CD4-positive, alpha-beta T cell treated with Interleukin-6 for 4 hours (primary cell): Measurements from ENCODE around the gene LRRTM2.
"Not testable (repeated sequence)": the region's sequence is repeated elsewhere in the genome, so short reads cannot be mapped to it uniquely, and the experiment has no call there.

Experiments used
- DNase-seq: peaks from one replicate; pipeline ENCODE4 v3.0.0-alpha.2; 2020; ENCODE audit warnings: mixed read lengths

Gene LRRTM2

DNA sequence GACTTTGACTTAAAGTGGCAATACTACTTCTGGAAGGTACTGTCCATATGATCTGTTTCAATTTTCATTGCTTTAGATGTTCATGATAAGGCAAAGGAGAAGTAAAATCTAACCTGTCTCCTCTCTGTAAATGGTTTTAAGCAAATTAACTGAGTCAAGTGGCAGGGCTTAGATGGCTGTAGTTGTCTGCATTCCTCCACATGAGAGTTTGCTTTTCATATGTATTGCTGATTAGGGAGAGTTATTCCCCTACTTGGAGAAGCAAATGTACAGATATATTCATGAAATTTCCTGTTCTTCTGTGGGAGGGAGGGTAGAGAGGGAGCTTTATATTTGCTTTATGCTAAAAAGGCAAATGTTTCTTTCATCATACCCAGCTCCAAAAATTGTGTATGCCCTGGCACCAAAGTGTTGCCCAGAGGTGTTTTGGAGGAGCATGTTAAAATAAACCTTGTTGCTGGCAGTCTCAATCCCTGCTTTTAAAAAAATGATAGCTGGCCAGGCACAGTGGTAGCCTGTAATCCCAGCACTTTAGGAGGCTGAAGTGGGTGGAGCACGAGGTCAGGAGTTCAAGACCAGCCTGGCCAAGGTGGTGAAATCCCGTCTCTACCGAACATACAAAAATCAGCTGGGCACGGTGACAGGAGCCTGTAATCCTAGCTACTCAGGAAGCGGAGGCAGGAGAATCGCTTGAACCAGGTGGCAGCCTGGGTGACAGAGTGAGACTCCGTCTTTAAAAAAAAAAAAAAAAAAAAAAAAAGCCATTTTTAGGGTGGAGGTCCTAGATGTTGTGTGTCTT, 3.5 kb upstream of the LRRTM2 start:
- DNase-seq: no peak

DNA sequence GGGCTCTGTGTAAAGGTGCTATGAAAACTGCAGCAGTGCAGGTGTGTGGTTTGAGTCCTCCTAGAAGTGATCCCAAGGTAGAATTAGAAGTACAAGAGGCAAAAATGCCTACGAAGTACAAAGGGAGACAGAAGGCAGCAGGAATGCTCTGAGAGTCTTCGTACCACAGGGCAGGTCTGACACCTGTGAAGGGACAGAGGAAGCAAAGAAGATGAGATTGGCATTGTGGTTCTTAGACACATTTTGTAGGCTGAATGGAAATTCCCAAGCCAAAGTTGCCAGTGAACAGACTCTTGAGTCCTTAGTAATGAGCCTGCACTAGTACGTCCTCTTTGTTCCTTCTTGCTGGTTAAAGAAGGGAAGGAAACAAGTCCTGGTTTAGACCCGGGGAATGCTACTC, 1.7 kb upstream of the LRRTM2 start:
- DNase-seq: no peak

DNA sequence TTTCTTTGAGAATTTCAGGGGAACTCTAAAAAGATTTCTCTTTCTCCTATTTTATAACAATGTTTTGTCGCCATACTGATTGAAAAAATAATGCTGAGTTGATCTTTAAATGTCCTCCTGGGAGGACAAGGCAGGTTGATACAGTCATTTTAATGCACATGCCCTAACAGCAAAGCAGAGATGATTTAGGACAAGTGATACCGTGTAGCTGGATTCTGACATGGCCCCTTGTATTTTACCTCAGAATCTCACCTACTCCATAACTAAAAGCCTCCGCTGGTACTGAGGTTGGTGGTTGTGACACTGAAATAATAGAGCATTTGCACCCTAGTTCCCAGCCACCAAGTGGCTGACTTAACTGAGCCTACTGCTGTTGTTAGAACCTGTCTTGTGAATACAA, 811 bp upstream of the LRRTM2 start:
- DNase-seq: no peak

DNA sequence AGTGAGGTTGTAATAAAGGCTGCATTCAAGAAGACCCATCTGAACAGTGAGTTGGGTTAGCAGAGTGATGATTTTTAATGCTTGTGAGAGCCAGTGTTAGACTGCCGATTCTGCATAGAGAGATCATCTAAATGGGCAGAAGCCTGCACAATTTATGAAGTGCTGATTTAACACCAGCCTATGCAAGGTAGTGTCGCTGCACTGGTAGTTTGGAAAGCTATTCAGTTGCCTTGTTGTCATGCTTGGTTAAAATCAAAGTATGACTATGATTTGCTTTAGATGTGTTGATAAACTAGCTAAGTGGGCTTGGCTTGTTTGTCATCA, 379 bp upstream of the LRRTM2 start:
- no peak for DNase-seq

DNA sequence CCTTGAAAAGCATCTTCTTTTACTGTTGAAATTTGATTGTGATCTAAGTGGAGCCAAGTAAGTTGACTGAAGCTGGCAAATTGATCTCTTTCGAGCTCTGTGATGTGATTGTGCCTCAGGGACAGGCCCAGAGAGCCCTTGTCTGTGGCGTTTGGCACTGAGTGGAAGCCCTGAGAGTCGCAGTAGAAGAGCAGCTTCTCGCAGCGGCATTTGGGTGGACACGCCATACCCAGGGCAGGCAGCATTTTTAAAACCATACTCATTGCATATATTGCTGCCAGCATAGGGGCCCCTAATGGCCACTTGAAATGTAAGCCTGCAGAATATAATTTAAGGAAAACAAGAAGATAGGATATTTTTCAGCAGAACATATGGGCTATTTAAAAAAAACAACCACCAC, 894 bp downstream of the LRRTM2 start:
- DNase-seq: no peak

DNA sequence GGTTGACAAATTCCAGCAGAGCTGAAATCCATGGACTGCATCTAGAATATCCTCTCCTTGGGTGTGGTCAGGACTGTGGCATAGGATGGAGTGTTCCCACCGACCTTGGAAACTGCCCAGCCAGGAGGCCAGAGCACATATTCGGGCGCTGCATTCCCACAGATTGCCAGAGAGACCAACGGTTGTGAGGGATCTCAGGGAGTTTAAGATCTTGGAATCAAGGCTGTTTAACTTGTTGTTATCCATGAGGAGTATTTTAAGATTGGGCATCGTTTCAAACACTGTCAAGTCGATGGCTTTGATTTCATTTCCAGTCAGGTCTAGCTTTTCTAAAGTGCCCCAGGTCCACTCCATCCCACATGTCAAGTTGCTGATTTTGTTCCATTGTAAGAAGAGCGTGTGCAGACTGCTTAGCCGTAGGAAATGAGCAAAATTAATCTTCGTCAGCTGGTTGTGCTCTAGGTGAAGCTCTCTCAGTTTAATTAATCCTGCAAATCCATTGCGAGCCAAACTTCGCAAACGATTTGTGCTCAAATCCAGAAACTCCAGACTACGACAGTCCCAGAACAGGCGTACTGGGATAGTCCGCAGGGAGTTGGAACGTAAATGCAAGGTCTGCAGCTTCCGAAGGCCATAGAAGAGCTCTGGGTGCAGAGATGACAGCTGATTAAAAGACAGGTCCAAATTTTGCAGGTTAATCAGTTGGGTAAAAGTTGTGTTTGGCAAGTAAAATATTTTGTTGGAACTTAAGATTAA, 1.5 kb downstream of the LRRTM2 start:
- DNase-seq: no peak

DNA sequence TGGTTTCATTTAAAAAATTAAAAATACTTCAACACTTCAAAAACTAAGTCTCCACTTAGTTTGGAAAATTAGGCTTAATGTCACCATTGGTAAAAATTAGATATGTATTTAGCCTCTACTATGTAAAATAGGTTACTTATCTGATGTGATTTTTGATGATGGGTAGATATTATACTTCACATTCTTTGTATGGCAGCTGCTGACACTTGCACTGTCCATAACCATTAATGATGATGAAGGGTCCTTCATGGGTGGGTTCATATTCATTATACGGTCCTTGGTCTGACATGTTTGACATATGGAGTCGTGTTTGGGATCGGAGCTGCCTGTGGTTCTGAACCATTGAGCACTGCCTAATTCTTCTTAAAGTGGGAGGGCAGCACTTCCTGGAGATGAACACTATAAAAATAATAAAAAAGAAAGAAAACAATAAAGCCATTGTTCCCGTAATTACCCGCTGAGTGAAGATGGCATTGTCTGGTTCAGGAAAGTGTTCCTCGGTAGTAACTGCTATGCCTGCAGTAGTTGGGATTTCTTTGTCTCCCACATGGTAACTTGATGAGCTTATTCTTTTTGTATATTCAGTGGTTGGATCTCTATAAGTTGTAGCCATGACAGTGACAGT, 2.2 kb downstream of the LRRTM2 start:
- DNase-seq: no peak

DNA sequence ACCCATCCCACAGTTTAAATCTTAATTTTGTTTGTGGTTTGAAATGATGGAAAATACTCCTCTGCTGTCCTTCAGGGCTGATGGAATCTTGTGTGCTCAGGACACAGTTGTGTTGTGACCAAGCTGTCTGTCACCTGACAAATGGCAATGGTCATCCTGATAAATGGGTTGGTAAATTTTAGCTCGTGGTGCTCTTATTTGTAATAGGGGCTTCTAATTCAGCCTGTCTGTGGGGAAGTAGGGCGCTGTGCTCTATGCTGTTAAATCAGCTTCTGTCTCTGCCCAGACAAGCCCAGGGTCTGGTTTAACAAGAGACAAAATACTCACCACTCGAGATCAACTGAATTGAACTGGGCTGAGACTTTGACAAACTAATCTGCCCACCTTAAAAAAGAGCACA, 4.5 kb downstream of the LRRTM2 start:
- DNase-seq: no peak

DNA sequence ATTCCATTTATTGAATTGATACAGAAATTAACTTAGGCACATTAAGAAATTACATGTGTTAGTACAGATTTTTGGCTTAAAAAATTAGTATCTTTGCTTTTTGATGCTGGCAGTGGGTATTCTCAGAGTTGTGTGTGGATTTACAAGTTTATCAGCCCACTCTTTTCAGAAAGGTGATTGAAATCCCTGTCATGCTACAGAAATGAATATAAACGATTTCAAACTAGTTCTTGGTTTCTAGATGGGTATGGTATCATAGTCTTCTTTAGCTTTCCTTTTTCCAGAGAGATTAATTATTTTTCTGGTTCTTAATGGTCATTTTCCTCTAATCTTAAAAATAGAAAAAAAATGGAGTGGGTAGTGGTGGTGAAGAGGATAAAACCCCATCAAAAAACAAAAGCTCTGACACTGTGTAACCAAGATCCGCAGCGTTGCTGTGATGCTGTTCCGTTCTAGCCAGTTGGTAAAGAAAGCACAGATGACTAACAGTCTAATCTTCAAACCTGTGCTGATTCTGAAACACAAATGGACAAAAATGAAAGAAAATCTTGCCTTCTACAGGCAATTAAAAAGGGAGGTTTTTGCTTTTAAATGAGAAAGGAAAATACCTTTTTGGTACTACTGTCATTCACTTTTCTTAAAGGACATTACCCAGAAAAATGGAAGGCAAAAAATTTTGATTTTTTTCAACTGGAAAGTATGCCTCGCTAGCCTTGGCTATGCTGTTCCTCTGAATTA, 5.2 kb downstream of the LRRTM2 start:
- no peak for DNase-seq

DNA sequence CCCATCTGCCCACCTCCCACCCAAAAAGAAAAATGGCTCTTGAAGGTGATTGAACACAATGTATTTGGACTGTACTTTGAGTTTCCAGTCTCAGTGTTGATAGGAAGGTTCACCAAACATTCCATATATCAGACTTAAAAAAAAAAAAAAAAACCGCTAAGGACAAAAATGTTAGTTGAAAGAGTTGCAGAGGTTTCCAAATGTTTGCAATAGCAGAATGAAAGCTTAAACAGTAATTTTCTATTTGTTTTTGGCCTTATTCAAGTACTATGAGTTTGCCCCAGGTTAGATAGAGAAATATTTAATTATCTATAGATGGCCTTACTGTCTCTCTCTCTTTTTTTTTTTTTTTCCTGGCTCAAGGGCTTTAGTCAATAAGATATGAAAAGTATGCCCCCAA, 6.1 kb downstream of the LRRTM2 start:
- DNase-seq: no peak

DNA sequence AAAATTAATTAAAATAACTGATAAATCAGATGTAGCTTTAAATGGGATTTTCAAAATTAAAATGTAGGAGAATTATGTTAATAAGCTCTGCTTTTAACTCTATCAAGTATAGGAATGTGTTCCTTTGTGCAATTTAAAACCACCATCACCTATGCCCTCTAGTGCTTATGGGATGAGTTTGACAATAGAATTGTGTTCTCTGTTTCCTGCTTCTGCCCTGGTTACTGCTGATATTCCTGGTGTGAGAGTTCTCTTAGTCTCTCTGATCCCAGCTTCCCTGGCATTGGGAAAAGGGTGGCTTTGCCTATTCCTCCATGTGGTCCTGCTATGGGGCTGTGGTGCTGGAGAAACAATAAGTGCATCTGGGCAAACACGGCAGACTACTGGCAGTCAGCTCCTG, 8.1 kb downstream of the LRRTM2 start:
- DNase-seq: no peak

DNA sequence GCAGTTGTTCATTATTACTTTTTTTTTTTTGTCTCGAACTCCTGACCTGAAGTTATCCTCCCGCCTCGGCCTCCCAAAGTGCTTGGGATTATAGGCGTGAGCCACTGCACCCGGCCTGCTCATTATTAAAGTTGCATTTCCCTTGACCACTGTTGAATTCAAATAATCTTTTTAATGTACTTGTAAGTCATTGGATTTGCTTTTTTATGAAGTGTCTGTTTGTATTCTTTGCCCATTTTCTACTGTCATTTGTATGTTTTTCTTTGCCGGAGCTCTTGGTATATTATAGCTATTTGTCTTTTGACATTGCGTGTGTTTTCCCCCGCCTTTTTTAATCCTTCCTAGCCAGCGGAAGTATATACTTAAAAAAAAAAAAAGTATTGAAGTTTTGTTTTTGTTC, 22.0 kb downstream of the LRRTM2 start:
- no peak for DNase-seq

DNA sequence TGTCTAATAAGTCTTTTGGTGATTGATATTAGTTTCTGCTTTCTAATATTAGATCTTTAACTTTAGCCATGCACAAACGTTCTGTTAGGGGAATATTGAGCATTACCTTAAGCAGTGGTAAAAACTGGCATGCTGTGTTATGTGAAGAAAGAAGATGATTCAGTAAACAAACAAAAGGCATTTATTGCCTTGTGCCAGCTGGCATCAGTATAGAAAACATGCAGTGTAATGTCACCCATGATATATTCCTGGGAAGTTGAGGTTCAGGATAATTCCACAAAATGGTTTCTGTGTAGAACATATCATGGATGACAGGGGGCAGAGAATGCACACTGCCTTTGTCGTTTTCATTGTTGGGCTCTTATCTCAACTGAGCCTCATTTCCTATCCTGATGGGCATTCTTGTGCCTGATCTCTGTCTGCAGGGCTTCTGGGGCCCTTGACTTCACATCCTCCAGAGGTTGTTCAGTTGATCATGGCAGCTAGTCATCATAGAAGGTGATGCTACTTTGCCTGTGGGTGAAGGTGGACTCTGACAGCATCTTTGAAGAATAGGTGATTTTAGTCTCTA, 24.2 kb downstream of the LRRTM2 start:
- DNase-seq: no peak

DNA sequence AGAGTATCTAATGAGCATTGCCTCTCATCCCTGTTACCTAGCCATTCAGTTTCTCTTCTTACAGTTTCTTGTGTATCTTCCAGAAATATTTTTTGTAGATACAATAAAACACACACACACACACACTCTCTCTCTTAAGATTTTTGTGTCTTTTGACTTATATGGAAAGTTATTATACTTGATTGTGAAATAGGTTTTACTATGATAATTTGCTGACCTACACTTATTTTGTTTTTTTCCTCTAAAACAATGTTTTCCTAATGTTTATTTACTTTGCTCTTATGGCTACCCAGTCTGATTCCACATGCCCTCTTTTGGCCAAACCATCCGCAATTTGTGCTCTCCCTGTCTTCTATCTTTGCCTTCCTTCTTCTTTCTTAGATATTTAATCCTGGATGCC, 25.3 kb downstream of the LRRTM2 start:
- no peak for DNase-seq

DNA sequence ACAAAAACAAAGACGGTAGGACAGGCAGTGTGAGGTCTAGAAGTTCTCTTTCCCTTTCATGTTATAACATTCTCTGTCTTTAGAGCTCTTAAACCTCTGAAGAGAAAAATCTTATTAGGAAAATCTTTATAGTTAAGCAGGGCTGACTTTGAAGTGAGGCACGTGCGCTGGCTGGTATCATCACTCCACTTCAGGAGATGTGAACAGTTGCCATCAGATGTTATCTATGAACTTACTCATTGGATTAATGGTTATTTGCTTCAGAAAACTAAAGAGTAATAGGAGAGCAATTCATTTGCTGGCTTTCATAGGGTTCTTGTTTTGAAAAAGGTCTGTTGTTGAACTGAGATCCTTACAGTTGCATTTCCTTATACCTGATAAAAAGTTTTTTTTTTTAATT, 25.7 kb downstream of the LRRTM2 start:
- DNase-seq: no peak

DNA sequence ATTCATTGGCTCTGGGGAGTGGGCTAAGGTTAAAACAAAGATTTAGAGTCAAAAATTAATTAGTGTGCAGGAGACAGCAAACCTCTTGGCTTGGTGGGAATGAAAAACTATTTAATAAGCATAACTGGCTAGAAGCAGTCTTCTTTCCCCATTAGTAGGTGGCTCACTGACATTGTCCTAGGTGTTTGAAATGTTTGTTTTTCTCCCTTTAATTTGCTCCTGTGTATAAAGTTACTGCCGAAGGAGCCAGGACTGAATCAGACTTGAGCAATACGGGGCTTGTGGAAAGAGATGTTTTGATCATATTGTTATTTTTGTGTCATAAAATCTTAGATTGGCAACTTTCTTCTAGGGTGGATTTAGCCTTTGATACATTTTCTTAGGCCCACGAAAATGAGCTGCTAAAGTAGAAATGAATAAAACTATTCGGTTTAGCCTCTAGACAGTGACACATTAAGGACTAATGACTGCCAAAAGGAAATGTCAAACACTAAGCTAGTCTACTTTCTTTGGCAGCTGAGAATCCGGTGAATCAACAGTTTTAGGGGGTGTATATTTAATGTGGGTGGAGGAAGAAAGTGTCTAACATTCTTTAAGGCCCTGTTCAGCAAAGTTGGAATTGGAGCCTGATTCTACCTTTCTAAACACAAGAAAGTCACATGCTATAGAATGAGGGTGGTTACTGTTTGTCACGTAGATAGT, 30.2 kb downstream of the LRRTM2 start:
- DNase-seq: no peak

DNA sequence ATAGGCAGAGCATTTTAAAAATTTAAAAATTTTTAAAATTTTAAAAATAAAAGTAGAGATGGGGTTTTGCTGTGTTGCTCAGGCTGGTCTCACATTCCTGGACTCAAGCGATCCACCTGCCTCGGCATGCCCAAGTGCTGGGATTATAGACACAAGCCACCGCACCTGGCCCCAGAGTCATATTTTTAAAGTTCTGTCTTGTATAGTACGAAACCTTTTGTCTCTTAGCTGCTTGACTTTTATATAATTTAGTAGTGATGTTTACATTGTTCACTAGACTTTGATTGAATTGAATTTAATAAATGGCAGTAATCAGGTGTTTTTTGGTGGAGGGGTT, 31.0 kb downstream of the LRRTM2 start:
- no peak for DNase-seq

DNA sequence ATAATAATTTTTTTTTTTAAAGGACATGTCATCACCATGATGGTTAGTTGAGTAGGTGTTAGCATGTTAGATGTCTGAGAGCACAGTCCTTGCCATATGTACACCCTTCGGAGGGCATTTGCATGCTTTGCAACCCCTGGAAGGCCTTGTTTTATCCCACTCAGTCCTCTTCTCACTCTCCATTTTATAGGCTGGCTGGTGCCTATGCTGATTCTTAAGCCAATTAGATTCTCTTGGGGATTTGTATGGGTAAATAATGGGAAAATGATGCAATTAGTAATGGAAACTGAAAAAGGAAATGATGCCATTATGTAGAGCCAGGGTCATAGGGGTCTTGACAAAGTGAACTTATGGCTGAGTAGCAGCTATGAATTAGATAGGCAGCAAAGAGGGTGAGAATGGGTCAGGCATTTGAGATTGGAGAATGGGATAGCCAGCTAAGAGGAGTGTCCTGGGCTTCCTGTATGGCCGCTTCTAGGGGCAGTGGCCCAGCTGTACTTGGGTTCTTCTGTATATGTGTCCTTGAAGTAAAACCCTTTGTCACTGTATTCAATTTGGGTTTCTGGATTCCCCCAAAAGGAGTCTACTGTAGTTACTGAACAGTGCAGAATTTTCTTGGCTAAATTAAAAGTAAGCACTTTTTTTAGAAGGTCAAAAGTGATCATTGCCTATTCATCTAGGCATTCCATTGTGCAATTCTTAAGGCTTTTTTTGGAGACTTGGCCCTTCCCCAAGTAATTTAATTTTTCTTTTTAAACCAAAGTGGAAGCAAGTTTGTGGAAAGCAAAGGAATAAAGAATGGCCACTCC, 31.6 kb downstream of the LRRTM2 start:
- DNase-seq: no peak

DNA sequence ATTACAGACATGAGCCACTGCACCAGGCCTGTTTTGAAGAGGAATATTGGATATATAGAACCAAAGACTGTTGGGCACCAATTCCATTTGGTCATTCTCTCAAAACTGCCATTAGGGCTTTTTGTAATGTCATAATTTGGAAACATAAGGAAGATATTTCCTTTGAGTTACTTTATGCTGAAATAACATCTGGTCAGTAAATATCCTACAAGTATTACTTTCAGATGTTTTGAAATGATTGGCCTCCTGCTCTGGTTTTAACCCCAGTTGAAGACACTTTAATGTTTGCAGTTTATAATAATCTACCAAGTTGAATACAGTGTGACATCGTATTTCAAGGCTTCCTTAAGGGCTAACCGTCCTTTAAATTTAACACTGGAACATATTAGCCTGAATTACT, 33.6 kb downstream of the LRRTM2 start:
- DNase-seq: no peak

DNA sequence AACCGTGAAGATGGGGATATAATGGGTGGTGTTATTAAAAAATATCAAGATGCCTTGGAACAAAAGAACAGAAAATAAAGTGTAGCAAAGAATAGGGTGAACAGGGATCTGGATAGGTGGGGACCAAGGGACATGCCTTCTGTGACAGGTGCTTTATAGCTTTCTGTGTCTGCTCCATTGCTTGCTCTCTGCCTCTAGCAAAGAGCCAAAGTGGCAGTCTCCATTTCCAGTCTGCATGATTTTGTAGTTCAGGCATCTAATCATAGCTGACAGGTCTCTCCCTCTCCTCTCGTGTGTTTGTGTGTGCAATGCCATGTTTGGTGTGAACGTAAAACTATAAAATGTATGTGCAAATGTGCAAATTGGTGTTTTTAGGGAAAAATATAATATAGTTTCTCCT, 35.0 kb downstream of the LRRTM2 start:
- no peak for DNase-seq

DNA sequence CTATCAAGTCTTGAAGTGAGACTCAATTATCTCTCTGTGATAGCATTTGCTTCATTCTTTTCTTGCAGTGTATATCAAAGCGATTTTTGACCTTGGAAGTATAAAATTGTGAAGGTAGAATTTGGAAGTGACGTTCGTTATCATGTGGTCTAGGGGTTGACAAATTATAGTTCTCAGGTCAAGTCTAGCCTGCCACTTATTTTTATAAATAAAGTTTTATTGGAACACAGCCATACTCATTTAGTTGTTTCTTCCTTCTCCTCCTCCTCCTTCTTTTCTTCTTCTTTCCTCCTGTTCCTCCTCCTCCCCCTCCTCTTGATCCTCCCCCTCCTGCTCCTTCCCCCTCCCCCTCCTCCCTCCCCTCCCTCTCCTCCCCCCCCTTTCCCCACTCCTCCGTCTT, 38.0 kb downstream of the LRRTM2 start:
- no peak for DNase-seq

DNA sequence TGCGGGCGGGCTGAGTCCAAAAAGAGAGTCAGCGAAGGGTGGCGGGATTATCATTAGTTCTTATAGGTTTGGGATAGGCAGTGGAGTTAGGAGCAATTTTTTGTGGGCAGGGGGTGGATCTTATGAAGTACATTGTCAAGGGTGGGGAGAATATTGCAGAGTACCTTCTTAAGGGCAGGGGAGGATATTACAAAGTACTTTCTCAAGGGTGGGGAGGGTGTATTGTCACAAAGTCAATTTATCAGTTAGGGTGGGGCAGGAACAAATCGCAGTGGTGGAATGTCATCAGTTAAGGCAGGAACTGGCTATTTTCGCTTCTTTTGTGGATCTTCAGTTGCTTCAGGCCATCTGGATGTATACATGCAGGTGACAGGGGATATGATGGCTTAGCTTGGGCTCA, 40.3 kb downstream of the LRRTM2 start:
- not testable (repeated sequence) for DNase-seq
